Lung (tissue), 12 donors: ENCODE results near the gene ASPRV1. TPM values are rescaled to one million over a fixed set of nuclear protein-coding genes. Genes with fewer than 3 reads are reported as not detected.

Experiments used
- ATAC-seq: fragments of 200-7000 bp; cut with Tn5 transposase; one replicate; pipeline ENCODE4 v1.9.1; 2020; ENCODE audit warnings: moderate number of reproducible peaks; ENCODE audit not compliant: insufficient read depth, low FRiP score
- DNase-seq, 3 donors: peaks; one replicate each; pipeline ENCODE4 v3.0.0-alpha.2; 2013 to 2017
- H3K27ac ChIP-seq, 2 donors: one replicate each; pipeline ENCODE4 v1.5.1; 2013; ENCODE audit warnings: mild to moderate bottlenecking in 2 of 2, moderate library complexity in 2 of 2, control low read depth in 1 of 2, inconsistent platforms in 1 of 2, low read depth in 1 of 2, low read length in 1 of 2
- H3K27me3 ChIP-seq, 3 donors: one replicate each; pipeline ENCODE4 v1.5.1; 2013; ENCODE audit warnings: low read length in 2 of 3; ENCODE audit not compliant: control insufficient read depth in 3 of 3, insufficient read depth in 3 of 3
- H3K36me3 ChIP-seq, 4 donors: one replicate each; pipeline ENCODE4 v1.5.1; 2013; ENCODE audit warnings: low read length in 4 of 4, mild to moderate bottlenecking in 1 of 4, moderate library complexity in 1 of 4; ENCODE audit not compliant: control insufficient read depth in 4 of 4, insufficient read depth in 4 of 4
- H3K4me1 ChIP-seq, 5 donors: one replicate each; pipeline ENCODE4 v1.5.1; 2013; ENCODE audit warnings: low read length in 5 of 5, mild to moderate bottlenecking in 2 of 5, moderate library complexity in 1 of 5; ENCODE audit not compliant: control insufficient read depth in 5 of 5, insufficient read depth in 5 of 5
- H3K4me3 ChIP-seq: one replicate; pipeline ENCODE4 v1.5.1; 2013; ENCODE audit warnings: mild to moderate bottlenecking, control low read depth, moderate library complexity
- H3K9ac ChIP-seq, 2 donors: one replicate each; pipeline ENCODE4 v1.5.1; 2013; ENCODE audit warnings: low read length in 2 of 2, control low read depth in 1 of 2; ENCODE audit not compliant: insufficient read depth in 1 of 2
- H3K9me3 ChIP-seq, 4 donors: one replicate each; pipeline ENCODE4 v1.5.1; 2013; ENCODE audit warnings: low read length in 3 of 4, mild to moderate bottlenecking in 1 of 4, moderate library complexity in 1 of 4; ENCODE audit not compliant: control insufficient read depth in 4 of 4, insufficient read depth in 3 of 4
- CTCF ChIP-seq: IDR thresholded peaks from 2 replicates; pipeline ENCODE4 v1.5.1; 2012; ENCODE audit warnings: mild to moderate bottlenecking; ENCODE audit errors: control extremely low read depth, extremely low read depth
- WGBS, 2 donors: extraction: QIAGEN DNeasy Blood & Tissue Kit; methylation state at CpG; one replicate each; pipeline ENCODE4 v1.1.7; 2013; 5-methylcytosine and 5-hydroxymethylcytosine counted together
- polyA plus RNA-seq, 2 donors: library from polyadenylated mRNA; stranded (reverse); fragments of 200-250 nt; gene quantifications; one replicate each; pipeline ENCODE4 v1.2.1, GENCODE V29; 2013
- total RNA-seq, 2 donors: library from RNA; depleted of rRNA in 1 of 2; stranded (reverse); fragments of >200 nt in 1 of 2; gene quantifications; one replicate each; pipeline ENCODE4 v1.2.1, GENCODE V29; 2014 to 2021
- donor health status: control.
- donor health status: control.
- donor health status: Bipolar disorder and iron deficiency.
- donor health status: healthy.
- donor health status: DM: yes; HTN: yes; CAD: no.

Gene ASPRV1
- total and polyA plus RNA-seq, 4 donors, result 0.94 to 2.9 (median 1.2) TPM

GRCh38 chr2:69926849-69927515 lies 34.4 kb downstream of the ASPRV1 start:
- peaks cover 2 to 8% (median 5%) of the 10 kb centered on the region in 4 donors for H3K36me3 ChIP-seq
- WGBS, 2 donors, result 49 to 67% methylated on average over 3 of the region's 3 CpGs
- ATAC-seq (no peak), DNase-seq (no peak)
- TF ChIP-seq CTCF, result no peak
- H3K27ac ChIP-seq, result no peak overlapping the region
- peaks cover 0 to 1% (median 0%) of the 10 kb centered on the region in 5 donors for H3K4me1 ChIP-seq
- no peaks in the 10 kb centered on the region for H3K9me3 ChIP-seq
- no peak overlapping the region for H3K4me3 ChIP-seq
- no peak overlapping the region for H3K9ac ChIP-seq
- no peaks in the 10 kb centered on the region for H3K27me3 ChIP-seq

- no peak for ATAC-seq
- no peaks in the 10 kb centered on the region for H3K9me3 ChIP-seq
- no peak for DNase-seq
- WGBS, 2 donors, result 95 to 96% methylated on average over 3 of the region's 3 CpGs
- no peak overlapping the region for H3K9ac ChIP-seq
- no peak overlapping the region for H3K4me3 ChIP-seq
- H3K4me1 ChIP-seq, result no peaks in the 10 kb centered on the region
- no peak for TF ChIP-seq CTCF
- H3K27ac ChIP-seq, result no peak overlapping the region
- peaks cover 10 to 13% (median 12%) of the 10 kb centered on the region in 4 donors for H3K36me3 ChIP-seq
- no peaks in the 10 kb centered on the region for H3K27me3 ChIP-seq
These were observed 38.3 kb downstream of the ASPRV1 start for GRCh38 chr2:69923116-69923515.

GRCh38 chr2:69918401-69918800 lies 43.0 kb downstream of the ASPRV1 start:
- no peak for TF ChIP-seq CTCF
- H3K9ac ChIP-seq, result no peak overlapping the region
- peak overlapping the region in 1 of 2 donors; percentile 25 for H3K27ac ChIP-seq
- peaks cover 11 to 15% (median 14%) of the 10 kb centered on the region in 4 donors for H3K36me3 ChIP-seq
- no peak overlapping the region for H3K4me3 ChIP-seq
- 43 to 48% methylated on average over 3 of the region's 3 CpGs for WGBS, 2 donors
- H3K27me3 ChIP-seq, result no peaks in the 10 kb centered on the region
- no peak for ATAC-seq
- peaks cover 0 to 17% (median 5%) of the 10 kb centered on the region in 5 donors for H3K4me1 ChIP-seq
- no peak for DNase-seq
- no peaks in the 10 kb centered on the region for H3K9me3 ChIP-seq
